OCI-LY3 (cell line): Measurements from ENCODE around the gene MMD2.

Experiments used
- H2AFZ ChIP-seq: fragments of 200-600, 300-600 bp; shearing (Covaris generic); 2 replicates; pipeline ENCODE4 v1.6.0; 2014; ENCODE audit warnings: antibody characterized with exemption, low read depth, low read length
- H3K27ac ChIP-seq: fragments of 200-600, 300-600 bp; sonication (generic); 2 replicates; pipeline ENCODE4 v1.5.1; 2014; ENCODE audit warnings: mild to moderate bottlenecking, low read length, moderate library complexity, mixed read lengths
- H3K27me3 ChIP-seq: fragments of 200-600, 300-600 bp; sonication (generic); 2 replicates; pipeline ENCODE4 v1.6.1; 2014; ENCODE audit warnings: low read depth, low read length, mixed read lengths
- H3K36me3 ChIP-seq: fragments of 200-600, 300-600 bp; sonication (generic); replicated peaks from 2 replicates; pipeline ENCODE3; 2014; ENCODE audit warnings: low read depth, low read length, mixed read lengths
- H3K4me1 ChIP-seq: fragments of 300-600, 200-600 bp; sonication (generic); 2 replicates; pipeline ENCODE4 v1.6.1; 2014; ENCODE audit warnings: low read length, mixed read lengths
- H3K4me2 ChIP-seq: fragments of 200-600, 300-600 bp; sonication (generic); 2 replicates; pipeline ENCODE4 v1.6.1; 2014; ENCODE audit warnings: low read length, mixed read lengths
- H3K4me3 ChIP-seq: fragments of 300-600, 200-600 bp; sonication (generic); 2 replicates; pipeline ENCODE4 v1.5.1; 2014; ENCODE audit warnings: antibody characterized with exemption, mild to moderate bottlenecking, low read length, moderate library complexity
- H3K79me2 ChIP-seq: fragments of 300-600, 200-600 bp; shearing (Covaris generic); 2 replicates; pipeline ENCODE4 v1.6.1; 2014; ENCODE audit warnings: mild to moderate bottlenecking, low read length, mixed read lengths
- H3K9ac ChIP-seq: fragments of 300-600, 200-600 bp; shearing (Covaris generic); 2 replicates; pipeline ENCODE4 v1.6.0; 2014; ENCODE audit warnings: mild to moderate bottlenecking, low read length, moderate library complexity
- H3K9me3 ChIP-seq: fragments of 200-600, 300-600 bp; shearing (Covaris generic); 2 replicates; pipeline ENCODE4 v1.6.1; 2014; ENCODE audit warnings: low read length, mixed read lengths; ENCODE audit not compliant: insufficient read depth
- H4K20me1 ChIP-seq: fragments of 200-600, 300-600 bp; sonication (generic); 2 replicates; pipeline ENCODE4 v1.6.1; 2016; ENCODE audit warnings: low read length, mixed read lengths; ENCODE audit not compliant: insufficient read depth
- CTCF ChIP-seq: fragments of 200-600, 300-600 bp; sonication (generic); IDR thresholded peaks from 2 replicates; pipeline ENCODE4 v1.5.1; 2014; ENCODE audit warnings: antibody characterized with exemption, low read length, low read depth
- EZH2phosphoT487 ChIP-seq: fragments of 200-600 bp; shearing (Covaris generic); IDR thresholded peaks from 2 replicates; pipeline ENCODE4 v1.6.1; 2018; ENCODE audit warnings: antibody characterized with exemption, mixed run types, low read depth

The MMD2 gene

GRCh38 chr7:4962872-4963775 is 4.1 kb upstream of the MMD2 start:
- no peak overlapping the region for H3K9ac ChIP-seq
- H3K4me2 ChIP-seq = no peak overlapping the region
- H3K27me3 ChIP-seq = no peaks in the 10 kb centered on the region
- no peak overlapping the region for H3K4me3 ChIP-seq
- H4K20me1 ChIP-seq = no peaks in the 10 kb centered on the region
- H3K79me2 ChIP-seq = no peaks in the 10 kb centered on the region
- TF ChIP-seq EZH2phosphoT487 (no peak), CTCF (no peak)
- H3K27ac ChIP-seq = no peak overlapping the region
- H3K9me3 ChIP-seq = no peaks in the 10 kb centered on the region
- no peaks in the 10 kb centered on the region for H3K36me3 ChIP-seq
- H2AFZ ChIP-seq = no peak overlapping the region
- no peaks in the 10 kb centered on the region for H3K4me1 ChIP-seq

DNA sequence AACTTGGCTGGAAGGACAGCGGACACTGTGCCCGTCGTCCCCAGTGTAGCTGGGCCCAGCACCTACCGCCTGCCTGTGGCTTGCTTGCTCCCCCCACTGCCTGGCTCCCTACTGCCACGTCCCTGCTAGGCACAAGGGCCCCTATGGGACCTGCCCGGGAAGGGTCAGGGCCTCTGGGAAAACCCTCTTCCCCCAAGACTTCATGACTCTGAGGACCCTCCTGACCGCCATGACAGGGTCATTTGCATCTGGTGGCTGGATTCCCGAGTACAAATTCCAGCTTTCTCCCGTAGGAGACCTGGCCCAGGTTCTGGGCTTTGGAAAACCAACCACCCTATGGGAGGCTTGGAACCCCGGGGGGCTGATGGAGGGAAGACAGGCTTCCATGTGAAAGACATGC is 1.4 kb upstream of the MMD2 start:
- Histone ChIP-seq H3K27me3 (no peaks in the 10 kb centered on the region), H3K79me2 (no peaks in the 10 kb centered on the region), H2AFZ (no peak overlapping the region), H3K36me3 (no peaks in the 10 kb centered on the region), H3K4me1 (no peaks in the 10 kb centered on the region), H3K9me3 (no peaks in the 10 kb centered on the region), H3K9ac (no peak overlapping the region), H4K20me1 (no peaks in the 10 kb centered on the region), H3K27ac (no peak overlapping the region), H3K4me3 (no peak overlapping the region), H3K4me2 (no peak overlapping the region)
- TF ChIP-seq EZH2phosphoT487 (no peak), CTCF (no peak)

- Histone ChIP-seq H3K27me3 (no peaks in the 10 kb centered on the region), H3K4me3 (no peak overlapping the region), H3K9me3 (no peaks in the 10 kb centered on the region), H2AFZ (no peak overlapping the region), H3K4me1 (no peaks in the 10 kb centered on the region), H3K79me2 (no peaks in the 10 kb centered on the region), H3K4me2 (no peak overlapping the region), H4K20me1 (no peaks in the 10 kb centered on the region), H3K27ac (no peak overlapping the region), H3K36me3 (no peaks in the 10 kb centered on the region), H3K9ac (no peak overlapping the region)
- TF ChIP-seq EZH2phosphoT487 (no peak), CTCF (no peak)
Measured at GRCh38 chr7:4959893-4960292, 906 bp upstream of the MMD2 start.

DNA sequence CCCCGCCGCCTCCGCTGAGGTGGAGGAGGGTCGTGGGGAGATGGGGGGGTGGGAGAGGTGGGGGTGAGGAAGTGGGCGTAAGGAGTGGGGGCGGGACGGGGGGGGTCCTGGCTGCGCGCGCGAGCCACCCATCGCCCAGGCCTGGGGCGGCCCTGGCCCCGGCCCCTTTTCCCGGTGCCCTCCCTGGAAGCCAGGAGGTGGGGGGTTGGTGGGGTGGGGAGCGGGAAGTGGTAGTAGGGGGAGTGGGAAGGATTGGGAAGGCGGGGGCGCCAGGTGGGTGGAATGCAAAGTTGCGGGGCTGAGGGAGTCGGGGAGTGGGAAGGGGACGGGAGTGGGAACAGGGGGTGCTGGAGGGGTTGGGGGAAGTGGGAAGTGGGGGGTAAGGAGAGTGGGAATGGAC is 319 bp upstream of the MMD2 start:
- no peak overlapping the region for H2AFZ ChIP-seq
- H3K9ac ChIP-seq = no peak overlapping the region
- no peak overlapping the region for H3K4me3 ChIP-seq
- no peaks in the 10 kb centered on the region for H3K4me1 ChIP-seq
- no peaks in the 10 kb centered on the region for H4K20me1 ChIP-seq
- H3K36me3 ChIP-seq = no peaks in the 10 kb centered on the region
- no peaks in the 10 kb centered on the region for H3K79me2 ChIP-seq
- no peaks in the 10 kb centered on the region for H3K9me3 ChIP-seq
- no peak overlapping the region for H3K27ac ChIP-seq
- H3K27me3 ChIP-seq = no peaks in the 10 kb centered on the region
- no peak overlapping the region for H3K4me2 ChIP-seq
- TF ChIP-seq CTCF (no peak), EZH2phosphoT487 (no peak)
